ENCODE results near the gene RARRES2. TPM values are rescaled to one million over a fixed set of nuclear protein-coding genes. Genes with fewer than 3 reads are reported as not detected.

RARRES2 gene
- total and polyA plus RNA-seq, 2 of the 13 experiments (the other 11 are each of a cell fraction or from before 2014, with no cell fraction given) = 134 to 172 TPM

DNA sequence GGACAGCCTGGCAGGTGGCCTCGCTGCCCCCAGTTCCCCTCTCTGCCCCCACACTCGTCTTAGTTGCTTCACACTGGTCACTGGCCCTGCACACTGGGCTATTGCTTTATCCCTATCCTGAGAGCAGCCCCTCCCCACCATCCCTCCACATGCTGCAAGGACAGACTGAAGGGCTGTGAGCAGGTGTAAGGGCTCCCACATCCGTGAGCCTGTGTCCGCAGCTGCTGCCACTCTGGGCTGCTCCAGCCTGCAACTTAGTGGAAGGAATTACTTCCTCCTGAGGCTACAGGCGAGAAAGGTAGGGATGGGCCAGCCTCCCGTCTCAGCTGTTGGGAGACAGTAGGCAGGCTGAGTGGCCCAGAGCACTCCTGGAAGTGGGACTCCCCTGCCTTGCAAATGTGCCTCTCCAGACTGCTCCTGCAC lies 3.8 kb downstream of the RARRES2 start:
- Histone ChIP-seq H3K36me3 (replicated peaks in 1 of 2; ENCODE audit: control insufficient read depth in 1 of 2, insufficient read depth in 2 of 2, low read length in 2 of 2) (peaks cover 7 to 11% of the 10 kb centered on the region in 2 experiments; a peak in 3 of 5 replicates), H3K79me2 (ENCODE audit: insufficient read depth, low read length) (peaks cover 3% of the 10 kb centered on the region), H3K27me3 (ENCODE audit: control insufficient read depth in 1 of 2, insufficient read depth in 2 of 2, low read length in 2 of 2) (no peaks in the 10 kb centered on the region; a peak in 1 of 5 replicates), H3K4me3 (replicated peaks in 1 of 3; ENCODE audit: insufficient read depth in 1 of 3, low read depth in 2 of 3, low read length in 3 of 3) (no peak overlapping the region), H3K9ac (ENCODE audit: insufficient read depth, low read depth, low read length) (no peak overlapping the region), H3K4me1 (ENCODE audit: insufficient read depth, low read length) (peaks cover 27% of the 10 kb centered on the region), H3K27ac (ENCODE audit: extremely low read length, insufficient read depth, low read length) (no peak overlapping the region), H3K4me2 (ENCODE audit: low read depth, low read length) (no peak overlapping the region), H2AFZ (ENCODE audit: low read length) (no peak overlapping the region), H3K9me3 (ENCODE audit: low read length) (no peaks in the 10 kb centered on the region), H4K20me1 (ENCODE audit: insufficient read depth, low read length) (peaks cover 2% of the 10 kb centered on the region; the same call in 1 of the 2 replicates)
- no TSS peak for BruUV-seq (replicated peaks)
- ChIA-PET CTCF (ENCODE audit: low intra/inter-chr PET ratio, low total read pairs) (no interaction called here), POLR2A (interaction anchor here (1.0 to 1.7 kb wide), 3 partner anchors 12 to 31 kb away, joined by 3 to 7 read pairs (median 3); partner anchors contain the start of genes ACTR3C, LRRC61 and REPIN1)
- intact Hi-C loops (cut with micrococcal nuclease; ENCODE audit: unreplicated experiment) = no loop called here
- in situ Hi-C loops (cut with HindIII; ENCODE audit: extremely low pct_ligation_motif_present, low pct_unique_long_range_greater_than_20kb) = no loop called here
- WGBS (ENCODE audit: low lambda C conversion rate) = 98% methylated on average over 5 of the region's 6 CpGs
- FAIRE-seq (no peak), DNase-seq (ENCODE audit: low spot score) (no peak), ATAC-seq (no peak)
- TF ChIP-seq RBM22 (optimal IDR thresholded peaks at IDR 0.05; ENCODE audit: low read length) (peak; percentile 82), POLR2G (IDR thresholded peaks at IDR 0.05; ENCODE audit: low read depth, low read length) (peak; percentile 19; the same call in 1 of the 2 replicates), ZNF660 (CRISPR knock-in tag; IDR thresholded peaks at IDR 0.05; ENCODE audit: borderline replicate concordance, low read depth) (no peak), NCOA5 (CRISPR knock-in tag; IDR thresholded peaks at IDR 0.05) (no peak), JARID2 (CRISPR knock-in tag; IDR thresholded peaks at IDR 0.05; ENCODE audit: insufficient replicate concordance) (no peak)
- TF ChIP-seq, protein P1, sequence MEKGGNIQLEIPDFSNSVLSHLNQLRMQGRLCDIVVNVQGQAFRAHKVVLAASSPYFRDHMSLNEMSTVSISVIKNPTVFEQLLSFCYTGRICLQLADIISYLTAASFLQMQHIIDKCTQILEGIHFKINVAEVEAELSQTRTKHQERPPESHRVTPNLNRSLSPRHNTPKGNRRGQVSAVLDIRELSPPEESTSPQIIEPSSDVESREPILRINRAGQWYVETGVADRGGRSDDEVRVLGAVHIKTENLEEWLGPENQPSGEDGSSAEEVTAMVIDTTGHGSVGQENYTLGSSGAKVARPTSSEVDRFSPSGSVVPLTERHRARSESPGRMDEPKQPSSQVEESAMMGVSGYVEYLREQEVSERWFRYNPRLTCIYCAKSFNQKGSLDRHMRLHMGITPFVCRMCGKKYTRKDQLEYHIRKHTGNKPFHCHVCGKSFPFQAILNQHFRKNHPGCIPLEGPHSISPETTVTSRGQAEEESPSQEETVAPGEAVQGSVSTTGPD (CRISPR knock-in tag; IDR thresholded peaks at IDR 0.05) = no peak
- TF ChIP-seq, protein P2, sequence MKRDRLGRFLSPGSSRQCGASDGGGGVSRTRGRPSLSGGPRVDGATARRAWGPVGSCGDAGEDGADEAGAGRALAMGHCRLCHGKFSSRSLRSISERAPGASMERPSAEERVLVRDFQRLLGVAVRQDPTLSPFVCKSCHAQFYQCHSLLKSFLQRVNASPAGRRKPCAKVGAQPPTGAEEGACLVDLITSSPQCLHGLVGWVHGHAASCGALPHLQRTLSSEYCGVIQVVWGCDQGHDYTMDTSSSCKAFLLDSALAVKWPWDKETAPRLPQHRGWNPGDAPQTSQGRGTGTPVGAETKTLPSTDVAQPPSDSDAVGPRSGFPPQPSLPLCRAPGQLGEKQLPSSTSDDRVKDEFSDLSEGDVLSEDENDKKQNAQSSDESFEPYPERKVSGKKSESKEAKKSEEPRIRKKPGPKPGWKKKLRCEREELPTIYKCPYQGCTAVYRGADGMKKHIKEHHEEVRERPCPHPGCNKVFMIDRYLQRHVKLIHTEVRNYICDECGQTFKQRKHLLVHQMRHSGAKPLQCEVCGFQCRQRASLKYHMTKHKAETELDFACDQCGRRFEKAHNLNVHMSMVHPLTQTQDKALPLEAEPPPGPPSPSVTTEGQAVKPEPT (CRISPR knock-in tag; IDR thresholded peaks at IDR 0.05; ENCODE audit: low read depth) = no peak

Measured in HepG2 (cell line).